HG03175 (cell line): ENCODE results near the gene PKHD1.
"Not testable (repeated sequence)": the region's sequence is repeated elsewhere in the genome, so short reads cannot be mapped to it uniquely, and the experiment has no call there.

ENCODE experiments used
- ATAC-seq: cut with Tn5 transposase; IDR thresholded peaks from one replicate; pipeline ENCODE4 v1.9.1; 2021; ENCODE audit warnings: mild to moderate bottlenecking, moderate library complexity; ENCODE audit not compliant: unreplicated experiment

The PKHD1 gene

GRCh38 chr6:51934098-51934497 lies 153.3 kb downstream of the PKHD1 start:
- peak; percentile 65 for ATAC-seq

GRCh38 chr6:51932956-51933355 lies 154.5 kb downstream of the PKHD1 start:
- ATAC-seq, result no peak

GRCh38 chr6:51930602-51931001 lies 156.8 kb downstream of the PKHD1 start:
- no peak for ATAC-seq

GRCh38 chr6:51929934-51930574 lies 157.4 kb downstream of the PKHD1 start:
- no peak for ATAC-seq

- peak; percentile 91 for ATAC-seq
Observed at GRCh38 chr6:51928320-51928719, 159.1 kb downstream of the PKHD1 start.

GRCh38 chr6:51927450-51927849 lies 160.0 kb downstream of the PKHD1 start:
- no peak for ATAC-seq

GRCh38 chr6:51926125-51926524 lies 161.3 kb downstream of the PKHD1 start:
- ATAC-seq, result no peak

GRCh38 chr6:51922479-51922878 lies 164.9 kb downstream of the PKHD1 start:
- not testable (repeated sequence) for ATAC-seq

GRCh38 chr6:51918347-51918746 lies 169.1 kb downstream of the PKHD1 start:
- ATAC-seq, result not testable (repeated sequence)

GRCh38 chr6:51915098-51915497 lies 172.3 kb downstream of the PKHD1 start:
- ATAC-seq, result no peak

- ATAC-seq, result no peak
Observed at GRCh38 chr6:51913265-51913664, 174.1 kb downstream of the PKHD1 start.

- ATAC-seq, result no peak
Observed at GRCh38 chr6:51910851-51911250, 176.6 kb downstream of the PKHD1 start.

GRCh38 chr6:51908243-51908642 lies 179.2 kb downstream of the PKHD1 start:
- no peak for ATAC-seq

GRCh38 chr6:51901766-51902764 lies 185.3 kb downstream of the PKHD1 start:
- no peak for ATAC-seq

- ATAC-seq, result no peak
Observed at GRCh38 chr6:51893366-51893765, 194.0 kb downstream of the PKHD1 start.

- ATAC-seq, result no peak
Observed at GRCh38 chr6:51892750-51893149, 194.7 kb downstream of the PKHD1 start.

- no peak for ATAC-seq
Observed at GRCh38 chr6:51892339-51892738, 195.1 kb downstream of the PKHD1 start.

GRCh38 chr6:51891784-51892183 lies 195.6 kb downstream of the PKHD1 start:
- no peak for ATAC-seq

- no peak for ATAC-seq
Observed at GRCh38 chr6:51887859-51888258, 199.6 kb downstream of the PKHD1 start.

- no peak for ATAC-seq
Observed at GRCh38 chr6:51885957-51886356, 201.5 kb downstream of the PKHD1 start.

- ATAC-seq, result no peak
Observed at GRCh38 chr6:51868591-51869355, 218.6 kb downstream of the PKHD1 start.
